HepG2 (cell line): Measurements from ENCODE around the gene CD80. TPM values are rescaled to one million over a fixed set of nuclear protein-coding genes. Genes with fewer than 3 reads are reported as not detected.

Experiments used
- CBX5 ChIP-seq: sonication (generic); formaldehyde crosslinking; IDR thresholded peaks from 2 replicates; pipeline ENCODE4 v1.4.0; 2020; ENCODE audit warnings: missing genetic modification reagents, borderline replicate concordance
- FOXA1 ChIP-seq, 2 experiments: fragments of 450-650 bp in 1 of 2; sonication (generic) in 1 of 2; formaldehyde crosslinking in 1 of 2; IDR thresholded peaks; 2 replicates each; pipeline versions ENCODE4 v1.4.0 to v1.6.1; 2016 to 2020; ENCODE audit warnings: missing genetic modification reagents in 1 of 2
- JUNB ChIP-seq: sonication (generic); formaldehyde crosslinking; IDR thresholded peaks from 2 replicates; pipeline ENCODE4 v1.8.0; 2022; ENCODE audit warnings: missing genetic modification reagents, mild to moderate bottlenecking, borderline replicate concordance
- MTA3 ChIP-seq: sonication (generic); formaldehyde crosslinking; IDR thresholded peaks from 2 replicates; pipeline ENCODE4 v1.4.0; 2020; ENCODE audit warnings: missing genetic modification reagents
- NFRKB ChIP-seq: fragments of 450-650 bp; IDR thresholded peaks from 2 replicates; pipeline ENCODE4 v1.6.1; 2017
- SIX1 ChIP-seq: sonication (generic); formaldehyde crosslinking; IDR thresholded peaks from 2 replicates; pipeline ENCODE4 v1.4.0; 2020; ENCODE audit warnings: missing genetic modification reagents, borderline replicate concordance
- SKI ChIP-seq: fragments of 450-650 bp; IDR thresholded peaks from one replicate; pipeline ENCODE4 v1.6.1; 2018; ENCODE audit warnings: mild to moderate bottlenecking; ENCODE audit not compliant: partially characterized antibody
- TBX2 ChIP-seq: sonication (generic); formaldehyde crosslinking; IDR thresholded peaks from 2 replicates; pipeline ENCODE4 v1.5.0; 2020; ENCODE audit warnings: missing genetic modification reagents, mild to moderate bottlenecking, borderline replicate concordance
- TOE1 ChIP-seq: sonication (generic); formaldehyde crosslinking; IDR thresholded peaks from 2 replicates; pipeline ENCODE4 v1.4.0; 2020; ENCODE audit warnings: mild to moderate bottlenecking, missing genetic modification reagents
- ZBTB7B ChIP-seq: sonication (generic); formaldehyde crosslinking; IDR thresholded peaks from 2 replicates; pipeline ENCODE4 v1.4.0; 2020; ENCODE audit warnings: missing genetic modification reagents
- ZNF329 ChIP-seq: sonication (generic); formaldehyde crosslinking; IDR thresholded peaks from 2 replicates; pipeline ENCODE4 v1.9.0; 2021; ENCODE audit warnings: low read depth, mild to moderate bottlenecking, missing genetic modification reagents
- ZNF343 ChIP-seq: sonication (generic); formaldehyde crosslinking; IDR thresholded peaks from 2 replicates; pipeline ENCODE4 v1.4.0; 2020; ENCODE audit warnings: mild to moderate bottlenecking, missing genetic modification reagents
- ZNF383 ChIP-seq: sonication (generic); formaldehyde crosslinking; IDR thresholded peaks from 2 replicates; pipeline ENCODE4 v1.4.0; 2020; ENCODE audit warnings: missing genetic modification reagents, mild to moderate bottlenecking, borderline replicate concordance
- ZNF569 ChIP-seq: sonication (generic); formaldehyde crosslinking; IDR thresholded peaks from 2 replicates; pipeline ENCODE4 v1.5.0; 2020; ENCODE audit warnings: mild to moderate bottlenecking, missing genetic modification reagents, moderate library complexity, borderline replicate concordance
- ZNF788 ChIP-seq: sonication (generic); formaldehyde crosslinking; IDR thresholded peaks from 2 replicates; pipeline ENCODE4 v1.5.0; 2020; ENCODE audit warnings: mild to moderate bottlenecking, missing genetic modification reagents, borderline replicate concordance
- ZNF883 ChIP-seq: sonication (generic); formaldehyde crosslinking; IDR thresholded peaks from 2 replicates; pipeline ENCODE4 v1.5.1; 2020; ENCODE audit warnings: mild to moderate bottlenecking, missing genetic modification reagents; ENCODE audit errors: not compliant biosample characterization
- polyA plus RNA-seq, 8 experiments: library from polyadenylated mRNA; depleted of rRNA in 3 of 8; stranded (reverse) in 7 of 8; unstranded in 1 of 8; fragments of >200 nt; fragmentation: Illumina TruSeq in 4 of 8; extraction: Trizol in 4 of 8; gene quantifications; 2 replicates each; pipeline versions ENCODE4 v1.2.1 to v1.2.3, GENCODE V29; 2011 to 2016; ENCODE audit warnings: low read depth in 4 of 8, missing spikeins in 1 of 8, mixed read lengths in 1 of 8; ENCODE audit not compliant: insufficient read depth in 1 of 8
- total RNA-seq, 5 experiments: library from RNA; depleted of rRNA; stranded (reverse); fragments of >200 nt; fragmentation: Illumina TruSeq; extraction: Trizol; gene quantifications; 2 replicates each; pipeline ENCODE4 v1.2.3, GENCODE V29; 2016; ENCODE audit warnings: low read depth in 1 of 5
- TF ChIP-seq, protein P1 (sequence below): sonication (generic); formaldehyde crosslinking; IDR thresholded peaks from 2 replicates; pipeline ENCODE4 v1.4.0; 2020; ENCODE audit warnings: missing genetic modification reagents
- TF ChIP-seq, protein P2 (sequence below): sonication (generic); formaldehyde crosslinking; IDR thresholded peaks from 2 replicates; pipeline ENCODE4 v1.4.0; 2020; ENCODE audit warnings: mild to moderate bottlenecking, missing genetic modification reagents
- TF ChIP-seq, protein P3 (sequence below): sonication (generic); formaldehyde crosslinking; IDR thresholded peaks from 2 replicates; pipeline ENCODE4 v1.5.0; 2020; ENCODE audit warnings: missing genetic modification reagents
- TF ChIP-seq, protein P4 (sequence below): IDR thresholded peaks from 2 replicates; pipeline ENCODE4 v1.6.1; 2016; ENCODE audit warnings: missing compliant biosample characterization, missing genetic modification reagents, borderline replicate concordance

The CD80 gene
- total and polyA plus RNA-seq, 2 of the 13 experiments (the other 11 are each of a cell fraction or from before 2014, with no cell fraction given): not detected

DNA sequence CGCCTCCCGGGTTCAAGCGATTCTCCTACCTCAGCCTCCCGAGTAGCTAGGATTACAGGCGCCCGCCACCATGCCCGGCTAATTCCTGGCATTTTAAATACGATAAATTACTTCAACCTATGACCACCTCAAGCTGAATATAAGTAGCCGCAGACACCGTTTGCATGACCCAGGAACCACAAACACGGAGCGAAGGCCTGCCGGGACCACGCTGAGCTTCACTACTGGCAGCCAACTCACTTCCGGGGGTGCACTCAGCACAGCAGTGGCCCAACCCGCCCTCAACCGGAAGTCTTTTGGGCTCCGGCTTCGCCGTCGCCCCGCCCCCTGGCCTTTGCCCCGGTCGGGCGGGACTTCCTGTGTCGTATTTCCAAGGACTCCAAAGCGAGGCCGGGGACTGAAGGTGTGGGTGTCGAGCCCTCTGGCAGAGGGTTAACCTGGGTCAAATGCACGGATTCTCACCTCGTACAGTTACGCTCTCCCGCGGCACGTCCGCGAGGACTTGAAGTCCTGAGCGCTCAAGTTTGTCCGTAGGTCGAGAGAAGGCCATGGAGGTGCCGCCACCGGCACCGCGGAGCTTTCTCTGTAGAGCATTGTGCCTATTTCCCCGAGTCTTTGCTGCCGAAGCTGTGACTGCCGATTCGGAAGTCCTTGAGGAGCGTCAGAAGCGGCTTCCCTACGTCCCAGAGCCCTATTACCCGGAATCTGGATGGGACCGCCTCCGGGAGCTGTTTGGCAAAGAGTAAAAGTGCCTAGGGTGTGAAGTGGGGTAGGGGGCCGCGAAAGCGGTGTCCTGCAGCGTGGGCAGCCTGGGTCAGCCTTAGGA, 61.0 kb downstream of the CD80 start, which contains the start of gene TIMMDC1 (continued):
- TF ChIP-seq ZNF883 (CRISPR knock-in tag): no peak
- peak; percentile 76; the same call in 1 of the 2 replicates for TF ChIP-seq SIX1 (CRISPR knock-in tag)
- TF ChIP-seq ZBTB7B (CRISPR knock-in tag): no peak
- TF ChIP-seq CBX5: no peak
- TF ChIP-seq NFRKB: no peak
- TF ChIP-seq ZNF329 (CRISPR knock-in tag): no peak
- TF ChIP-seq SKI: peak; percentile 11
- peak; percentile 85 for TF ChIP-seq TBX2
- TF ChIP-seq, protein P1, sequence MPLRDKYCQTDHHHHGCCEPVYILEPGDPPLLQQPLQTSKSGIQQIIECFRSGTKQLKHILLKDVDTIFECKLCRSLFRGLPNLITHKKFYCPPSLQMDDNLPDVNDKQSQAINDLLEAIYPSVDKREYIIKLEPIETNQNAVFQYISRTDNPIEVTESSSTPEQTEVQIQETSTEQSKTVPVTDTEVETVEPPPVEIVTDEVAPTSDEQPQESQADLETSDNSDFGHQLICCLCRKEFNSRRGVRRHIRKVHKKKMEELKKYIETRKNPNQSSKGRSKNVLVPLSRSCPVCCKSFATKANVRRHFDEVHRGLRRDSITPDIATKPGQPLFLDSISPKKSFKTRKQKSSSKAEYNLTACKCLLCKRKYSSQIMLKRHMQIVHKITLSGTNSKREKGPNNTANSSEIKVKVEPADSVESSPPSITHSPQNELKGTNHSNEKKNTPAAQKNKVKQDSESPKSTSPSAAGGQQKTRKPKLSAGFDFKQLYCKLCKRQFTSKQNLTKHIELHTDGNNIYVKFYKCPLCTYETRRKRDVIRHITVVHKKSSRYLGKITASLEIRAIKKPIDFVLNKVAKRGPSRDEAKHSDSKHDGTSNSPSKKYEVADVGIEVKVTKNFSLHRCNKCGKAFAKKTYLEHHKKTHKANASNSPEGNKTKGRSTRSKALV (CRISPR knock-in tag): no peak
- TF ChIP-seq ZNF788 (CRISPR knock-in tag): 0 out of 2 replicates have a peak, but pooled peaks have one; percentile 38
- TF ChIP-seq MTA3 (CRISPR knock-in tag): no peak
- TF ChIP-seq, protein P2, sequence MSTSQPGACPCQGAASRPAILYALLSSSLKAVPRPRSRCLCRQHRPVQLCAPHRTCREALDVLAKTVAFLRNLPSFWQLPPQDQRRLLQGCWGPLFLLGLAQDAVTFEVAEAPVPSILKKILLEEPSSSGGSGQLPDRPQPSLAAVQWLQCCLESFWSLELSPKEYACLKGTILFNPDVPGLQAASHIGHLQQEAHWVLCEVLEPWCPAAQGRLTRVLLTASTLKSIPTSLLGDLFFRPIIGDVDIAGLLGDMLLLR: peak; percentile 77; the same call in 1 of the 2 replicates
- TF ChIP-seq, protein P3, sequence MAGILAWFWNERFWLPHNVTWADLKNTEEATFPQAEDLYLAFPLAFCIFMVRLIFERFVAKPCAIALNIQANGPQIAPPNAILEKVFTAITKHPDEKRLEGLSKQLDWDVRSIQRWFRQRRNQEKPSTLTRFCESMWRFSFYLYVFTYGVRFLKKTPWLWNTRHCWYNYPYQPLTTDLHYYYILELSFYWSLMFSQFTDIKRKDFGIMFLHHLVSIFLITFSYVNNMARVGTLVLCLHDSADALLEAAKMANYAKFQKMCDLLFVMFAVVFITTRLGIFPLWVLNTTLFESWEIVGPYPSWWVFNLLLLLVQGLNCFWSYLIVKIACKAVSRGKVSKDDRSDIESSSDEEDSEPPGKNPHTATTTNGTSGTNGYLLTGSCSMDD (CRISPR knock-in tag): no peak
- peak; percentile 81 for TF ChIP-seq ZNF343 (CRISPR knock-in tag)
- no peak for TF ChIP-seq JUNB (CRISPR knock-in tag)
- peak; percentile 25; the same call in 1 of the 2 replicates for TF ChIP-seq TOE1
- no peak; the same call in 1 of the 2 replicates for TF ChIP-seq ZNF383 (CRISPR knock-in tag)
- no peak for TF ChIP-seq FOXA1 (IDR thresholded peaks at IDR 0.05)
- no peak for TF ChIP-seq FOXA1 (CRISPR knock-in tag; IDR thresholded peaks at IDR 0.05)
- TF ChIP-seq ZNF569 (CRISPR knock-in tag): no peak
- TF ChIP-seq, protein P4, sequence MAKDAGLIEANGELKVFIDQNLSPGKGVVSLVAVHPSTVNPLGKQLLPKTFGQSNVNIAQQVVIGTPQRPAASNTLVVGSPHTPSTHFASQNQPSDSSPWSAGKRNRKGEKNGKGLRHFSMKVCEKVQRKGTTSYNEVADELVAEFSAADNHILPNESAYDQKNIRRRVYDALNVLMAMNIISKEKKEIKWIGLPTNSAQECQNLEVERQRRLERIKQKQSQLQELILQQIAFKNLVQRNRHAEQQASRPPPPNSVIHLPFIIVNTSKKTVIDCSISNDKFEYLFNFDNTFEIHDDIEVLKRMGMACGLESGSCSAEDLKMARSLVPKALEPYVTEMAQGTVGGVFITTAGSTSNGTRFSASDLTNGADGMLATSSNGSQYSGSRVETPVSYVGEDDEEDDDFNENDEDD (CRISPR knock-in tag): peak; percentile 54; the same call in 1 of the 2 replicates
